HG03159 (cell line): ENCODE data around the gene CYP27B1.
A peak's percentile ranks its signal among the peaks of the same experiment; 100 is the strongest.
"Not testable (repeated sequence)": the region's sequence is repeated elsewhere in the genome, so short reads cannot be mapped to it uniquely, and the experiment has no call there.

Experiments
- ATAC-seq: cut with Tn5 transposase; IDR thresholded peaks from one replicate; pipeline ENCODE4 v1.9.1; 2021; ENCODE audit warnings: mild to moderate bottlenecking, moderate library complexity; ENCODE audit not compliant: unreplicated experiment

Gene CYP27B1

DNA sequence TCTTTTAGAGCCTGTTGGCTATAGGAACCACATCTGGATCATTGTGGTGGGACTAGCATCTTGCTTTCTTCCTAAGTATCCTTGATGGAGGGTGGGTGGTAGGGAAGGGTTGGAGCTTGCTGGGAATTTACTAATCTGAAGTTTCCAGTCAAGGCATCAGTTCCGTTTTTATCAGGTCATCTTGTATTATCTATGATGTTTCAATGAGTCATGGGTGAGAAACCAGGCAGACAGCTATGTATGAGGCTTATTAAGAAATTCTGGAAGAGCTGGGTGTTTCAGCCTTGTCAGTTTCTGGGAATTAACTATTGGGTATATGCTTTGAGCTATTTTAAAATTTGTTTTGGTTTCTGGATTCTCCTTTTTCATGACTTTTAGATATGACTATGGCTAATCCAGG, 27.0 kb upstream of the CYP27B1 start:
- no peak for ATAC-seq

GRCh38 chr12:57783861-57784260, 17.0 kb upstream of the CYP27B1 start:
- no peak for ATAC-seq

DNA sequence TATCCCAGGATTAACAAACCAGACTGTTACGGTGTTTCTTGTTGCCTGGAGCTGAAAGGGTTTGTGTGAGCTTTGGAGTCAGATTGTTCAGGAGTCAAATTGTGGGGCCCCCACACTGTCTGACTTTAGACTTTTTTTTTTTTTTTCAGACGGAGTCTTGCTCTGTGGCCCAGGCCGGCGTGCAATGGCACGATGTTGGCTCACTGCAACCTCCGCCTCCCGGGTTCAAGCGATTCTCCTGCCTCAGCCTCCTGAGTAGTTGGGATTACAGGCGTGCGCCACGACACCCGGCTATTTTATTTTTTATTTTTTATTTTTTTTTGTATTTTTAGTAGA, 16.6 kb upstream of the CYP27B1 start:
- no peak for ATAC-seq

DNA sequence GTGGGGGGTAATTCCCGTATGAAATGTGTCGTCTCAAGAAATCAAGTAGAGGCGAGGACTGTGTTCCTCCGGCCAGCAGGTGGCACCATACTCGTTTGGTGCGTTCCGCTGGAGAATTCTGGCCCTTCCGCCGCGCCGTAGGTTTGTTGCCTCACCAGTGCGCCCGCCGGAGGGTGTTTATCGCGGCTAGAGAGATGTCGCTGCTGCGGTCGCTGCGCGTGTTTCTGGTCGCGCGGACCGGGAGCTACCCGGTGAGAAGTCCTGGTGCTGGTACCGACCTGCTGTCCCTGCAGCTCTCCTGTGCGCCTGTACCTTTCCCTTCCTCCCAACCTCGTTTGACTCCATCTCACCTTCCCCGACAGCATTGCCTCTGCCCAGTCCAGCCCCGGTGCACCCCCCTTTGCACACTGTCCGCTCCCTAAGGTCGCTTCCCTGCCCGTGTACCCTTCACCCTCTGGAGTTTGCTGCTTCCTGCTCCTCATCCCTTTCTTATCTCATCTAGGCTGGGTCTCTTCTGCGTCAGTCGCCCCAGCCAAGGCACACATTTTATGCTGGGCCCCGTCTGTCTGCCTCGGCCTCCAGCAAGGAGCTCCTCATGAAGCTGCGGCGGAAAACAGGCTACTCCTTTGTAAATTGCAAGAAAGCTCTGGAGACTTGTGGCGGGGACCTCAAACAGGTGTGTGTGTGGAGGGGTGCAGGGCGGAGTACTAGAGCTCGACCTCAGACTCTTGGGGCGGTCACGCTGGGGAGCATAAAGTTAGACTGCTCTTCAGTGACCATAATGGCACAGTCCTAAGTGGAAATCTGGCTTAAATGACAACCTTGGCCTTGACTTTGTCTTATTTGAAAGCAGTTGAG, 16.0 kb upstream of the CYP27B1 start, which contains the start of gene TSFM:
Gene TSFM, plus strand, starts transcription at position 180 of the 858 bp plus-strand sequence. Its CDS starts 15 bp downstream, at position 195.
- peak; percentile 78 for ATAC-seq

- peak; percentile 11 for ATAC-seq
These were observed 15.3 kb upstream of the CYP27B1 start for GRCh38 chr12:57782243-57782607.

DNA sequence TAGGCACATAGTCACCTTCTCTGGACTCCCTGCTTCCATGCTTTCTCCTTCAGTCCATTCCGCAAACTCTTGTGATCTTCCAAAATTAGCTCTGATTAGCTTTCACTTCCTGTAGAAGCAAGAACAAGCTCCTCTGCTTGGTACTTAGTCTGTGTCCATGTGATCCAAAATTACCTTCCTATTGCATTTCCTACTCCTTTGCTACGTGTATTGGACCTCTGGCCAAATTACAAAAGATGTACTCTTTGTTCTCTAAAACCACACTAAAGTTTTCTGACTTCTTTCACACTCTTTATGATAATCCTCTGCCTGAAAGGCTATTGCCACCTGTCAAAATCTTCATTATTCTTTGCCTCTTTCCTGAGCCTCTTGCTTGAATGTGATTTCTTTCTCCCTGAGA, 14.9 kb upstream of the CYP27B1 start:
- ATAC-seq, result no peak

DNA sequence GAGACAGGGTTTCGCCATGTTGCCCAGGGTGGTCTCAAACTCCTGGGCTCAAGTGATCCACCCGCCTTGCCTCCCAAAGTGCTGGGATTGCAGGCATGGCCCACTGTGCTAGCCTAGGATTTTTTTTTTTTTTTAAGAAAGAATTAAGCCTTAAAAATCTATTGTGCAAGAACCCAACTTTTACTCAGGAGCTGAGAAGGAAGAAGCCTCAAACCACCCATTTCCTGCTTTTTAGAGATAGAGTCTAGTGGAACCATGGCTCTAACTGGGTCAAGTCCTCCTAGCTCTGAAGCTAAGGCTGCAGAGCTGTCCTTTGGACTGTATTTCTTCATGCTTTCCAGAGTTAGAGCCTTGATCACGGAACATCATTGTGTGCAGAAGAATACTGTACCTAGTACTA, 14.4 kb upstream of the CYP27B1 start:
- ATAC-seq, result no peak

- no peak for ATAC-seq
These were observed 13.5 kb upstream of the CYP27B1 start for GRCh38 chr12:57780284-57780897.

- ATAC-seq, result no peak
These were observed 12.9 kb upstream of the CYP27B1 start for GRCh38 chr12:57779736-57780135.

DNA sequence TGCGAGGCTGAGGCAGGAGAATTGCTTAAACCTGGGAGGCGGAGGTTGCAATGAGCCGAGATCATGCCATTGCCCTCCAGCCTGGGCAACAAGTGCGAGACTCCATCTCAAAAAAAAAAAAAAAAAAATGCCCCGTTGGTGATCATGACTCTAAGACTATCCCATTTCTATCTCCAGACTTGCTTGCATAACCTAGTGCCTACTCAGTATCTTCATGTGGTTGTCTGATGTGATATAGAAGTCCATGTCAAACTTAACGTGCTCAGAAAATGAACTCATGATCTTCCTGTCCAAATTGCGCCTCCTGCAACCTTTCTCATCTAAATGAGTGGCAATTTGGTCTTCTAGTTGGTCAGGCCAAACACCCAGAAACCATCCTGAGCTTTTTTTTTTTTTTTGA, 11.0 kb upstream of the CYP27B1 start:
- no peak for ATAC-seq

DNA sequence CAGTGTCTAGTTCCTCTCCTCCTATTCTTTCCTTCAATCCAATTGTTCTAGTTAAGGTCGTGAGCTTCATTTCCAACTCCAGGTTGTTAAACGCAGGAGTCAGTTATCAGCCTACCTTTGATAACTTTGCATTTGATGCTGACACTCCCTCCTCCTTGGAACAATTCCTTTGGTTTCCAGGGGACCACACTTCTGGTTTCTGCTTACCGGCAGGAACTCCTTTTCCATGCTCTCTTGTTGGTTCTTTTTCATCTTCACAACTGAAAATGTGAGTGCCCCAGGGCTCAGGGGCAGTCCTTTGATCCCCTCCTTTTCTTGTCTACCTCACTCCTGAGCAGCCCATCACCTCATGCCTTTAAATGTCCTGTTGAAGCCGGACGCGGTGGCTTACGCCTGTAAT, 10.5 kb upstream of the CYP27B1 start:
- ATAC-seq, result no peak

- no peak for ATAC-seq
These were observed 9.3 kb upstream of the CYP27B1 start for GRCh38 chr12:57776247-57776587.

DNA sequence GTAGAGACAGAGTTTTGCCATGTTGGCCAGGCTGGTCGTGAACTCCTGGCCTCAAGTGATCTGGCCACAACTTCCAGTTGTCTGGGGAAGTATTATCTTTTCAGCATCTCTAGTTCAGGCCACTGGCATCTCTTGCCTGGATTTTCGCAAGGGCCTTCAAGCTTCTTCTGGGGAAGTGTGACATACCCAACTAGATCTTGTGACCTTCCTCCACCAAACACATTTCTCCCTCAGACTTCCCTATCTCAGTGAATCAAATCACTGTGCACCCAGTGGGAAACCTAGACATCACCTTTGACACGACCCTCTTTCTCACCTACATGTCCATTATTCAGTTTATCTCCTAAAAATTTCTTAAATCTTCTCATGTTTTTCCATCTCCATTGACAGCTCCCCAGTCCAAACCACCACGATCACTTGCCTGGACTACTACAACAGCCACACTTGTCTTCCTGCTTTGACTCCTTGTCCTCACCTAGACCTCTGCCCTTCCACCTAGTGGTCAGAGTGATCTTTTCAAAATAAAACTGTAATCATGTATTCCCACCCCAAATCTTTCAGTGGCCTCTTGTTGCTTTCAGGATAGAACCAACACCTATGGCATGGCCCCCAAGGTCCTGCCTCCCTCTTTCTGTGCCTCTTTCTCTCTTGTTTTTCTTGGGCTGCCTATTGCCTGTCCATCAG, 8.8 kb upstream of the CYP27B1 start:
- no peak for ATAC-seq

DNA sequence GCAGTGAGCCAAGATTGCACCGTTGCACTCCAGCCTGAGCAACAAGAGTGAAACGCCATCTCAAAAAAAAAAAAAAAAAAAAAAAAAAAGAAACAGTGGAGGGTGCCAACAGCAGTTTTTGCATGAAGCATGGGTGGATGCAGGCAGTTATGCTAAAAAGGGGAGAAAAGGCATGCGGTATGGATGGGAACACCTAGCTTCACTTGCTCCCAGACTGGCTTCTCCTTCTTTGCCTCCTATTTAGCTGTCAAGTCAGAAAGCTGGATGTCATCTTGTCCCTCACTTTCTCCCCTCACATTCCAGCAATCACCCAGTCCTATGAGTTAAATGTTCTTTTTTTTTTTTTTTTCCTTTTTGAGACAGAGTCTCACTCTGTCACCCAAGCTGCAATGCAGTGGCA, 8.2 kb upstream of the CYP27B1 start:
- no peak for ATAC-seq

DNA sequence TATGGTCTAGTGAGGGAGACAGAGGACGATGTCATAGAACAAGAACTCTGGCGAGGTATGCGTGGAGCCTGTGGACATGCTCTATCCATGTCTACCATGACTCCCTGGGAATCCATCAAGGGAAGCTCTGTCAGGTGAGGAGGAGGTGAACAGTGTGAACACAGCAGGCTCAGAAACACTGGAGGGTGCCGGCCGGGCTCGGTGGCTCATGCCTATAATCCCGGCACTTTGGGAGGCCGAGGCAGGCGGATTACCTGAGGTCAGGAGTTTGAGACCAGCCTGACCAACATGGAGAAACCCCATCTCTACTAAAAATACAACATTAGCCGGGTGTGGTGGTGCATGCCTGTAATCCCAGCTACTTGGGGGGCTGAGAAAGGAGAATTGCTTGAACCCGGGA, 7.8 kb upstream of the CYP27B1 start:
- not testable (repeated sequence) for ATAC-seq

- ATAC-seq, result peak; percentile 3
These were observed 5.8 kb upstream of the CYP27B1 start, which contains the start of gene EEF1AKMT3 for GRCh38 chr12:57772429-57773322. Gene EEF1AKMT3, plus strand, starts transcription at chr12:57772614. Its CDS starts 111 bp downstream, at chr12:57772725.

DNA sequence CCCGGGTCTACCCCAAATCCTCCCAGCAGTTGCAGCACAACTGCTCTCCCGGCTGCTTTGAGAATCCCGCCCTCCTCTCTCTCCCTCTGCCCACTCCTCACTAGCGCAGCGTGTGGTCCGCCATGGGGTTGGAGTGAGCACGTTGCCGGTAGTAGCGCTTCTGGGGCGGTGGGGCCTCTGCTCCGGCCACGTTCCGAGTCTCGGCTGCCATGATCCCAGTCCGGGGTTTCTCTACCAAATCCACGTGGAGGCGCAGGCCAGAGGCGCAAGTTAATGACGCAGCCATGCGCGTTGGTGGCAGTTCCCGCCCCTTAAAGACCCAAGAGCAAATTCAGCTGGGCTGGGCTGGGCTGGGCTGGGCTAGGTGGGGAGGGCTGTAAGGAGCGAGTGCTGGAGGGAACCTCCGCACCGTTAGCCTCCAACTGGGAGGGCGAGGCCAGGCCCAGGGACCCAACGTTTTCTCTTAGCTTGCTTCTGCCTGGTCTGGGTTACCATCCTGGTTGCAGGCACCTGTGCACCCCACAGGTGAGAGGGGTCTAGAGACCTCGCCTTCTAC, 5.1 kb upstream of the CYP27B1 start, which contains the start of gene METTL1:
Gene METTL1, minus strand, starts transcription at position 233 of the 556 bp plus-strand sequence. Its CDS starts 22 bp downstream, at position 211.
- peak; percentile 85 for ATAC-seq

- peak; percentile 68 for ATAC-seq
These were observed 4.5 kb upstream of the CYP27B1 start for GRCh38 chr12:57771236-57771872.

GRCh38 chr12:57770734-57771133, 3.9 kb upstream of the CYP27B1 start:
- ATAC-seq, result no peak

DNA sequence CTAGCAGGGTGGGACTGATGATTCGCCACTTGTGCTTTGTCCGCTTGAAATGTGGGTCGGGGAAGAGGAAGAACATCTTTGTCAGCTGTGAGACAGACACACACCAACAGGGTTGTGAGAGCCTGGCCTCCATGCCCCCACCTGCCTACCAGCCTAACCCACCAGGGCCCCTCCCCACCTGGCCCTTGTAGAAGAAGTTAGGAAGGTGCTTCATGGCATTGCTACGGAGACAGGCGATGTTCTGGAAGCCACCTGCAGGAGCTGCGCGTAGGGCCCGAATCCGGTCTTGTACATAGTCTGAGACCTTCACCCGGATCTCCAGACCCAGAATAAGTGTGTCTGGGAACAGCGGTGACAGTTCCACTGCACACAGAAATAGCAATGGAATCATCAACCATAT, 2.7 kb upstream of the CYP27B1 start:
- ATAC-seq, result no peak
